ENCODE measurements around the gene PLCB1.

- TF ChIP-seq CTCF (conservative IDR thresholded peaks at IDR 0.05; ENCODE audit: low read depth in 2 of 2) (no peak), CREB1 (CRISPR knock-in tag; IDR thresholded peaks at IDR 0.05; ENCODE audit: low read depth) (no peak), ZNF114 (CRISPR knock-in tag; IDR thresholded peaks at IDR 0.05) (no peak), POLR2AphosphoS5 (IDR thresholded peaks at IDR 0.05; ENCODE audit: low read depth) (no peak), EZH2phosphoT487 (IDR thresholded peaks at IDR 0.05; ENCODE audit: unreplicated experiment) (no peak), REST (IDR thresholded peaks at IDR 0.05; ENCODE audit: unreplicated experiment) (no peak)
These were observed 64.0 kb downstream of the PLCB1 start for GRCh38 chr20:8196096-8196495.
